ENCODE data around the gene BFSP1.

The BFSP1 gene

GRCh38 chr20:17556837-17557674, 25.9 kb upstream of the BFSP1 start:
- peak; percentile 30 for DNase-seq

- DNase-seq: no peak
These were observed 23.9 kb upstream of the BFSP1 start for GRCh38 chr20:17555106-17555505.

- no peak for DNase-seq
These were observed 18.0 kb upstream of the BFSP1 start for GRCh38 chr20:17549131-17549530.

GRCh38 chr20:17545127-17545526, 13.9 kb upstream of the BFSP1 start:
- DNase-seq: no peak

DNA sequence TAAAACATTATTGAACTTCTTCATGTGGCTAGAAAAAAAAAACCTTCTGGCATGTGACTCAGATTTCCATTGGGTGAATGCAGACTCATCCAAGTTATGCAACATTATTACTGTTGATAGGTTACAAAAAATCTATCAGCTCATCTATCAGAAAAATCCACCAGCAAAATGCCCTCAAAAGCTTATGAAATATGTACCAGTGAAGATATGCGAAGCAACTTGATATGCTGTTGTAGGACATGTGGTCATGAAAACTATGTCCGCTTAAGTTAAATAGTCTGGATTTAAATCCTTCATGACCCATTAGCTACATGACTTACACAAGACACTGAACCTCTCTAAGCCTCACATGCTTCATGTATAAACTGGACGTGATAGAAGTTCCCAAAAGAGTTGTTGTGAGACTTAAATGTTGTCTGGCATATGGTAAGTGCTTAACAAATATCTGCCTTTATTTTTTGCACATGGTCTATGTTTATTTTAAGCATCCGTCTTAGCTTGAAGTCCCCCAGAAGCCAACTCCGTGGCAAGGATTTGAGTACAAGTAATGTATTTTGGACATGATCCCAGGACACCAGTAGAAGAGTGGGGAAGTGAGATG, 12.5 kb upstream of the BFSP1 start:
- DNase-seq: no peak

DNA sequence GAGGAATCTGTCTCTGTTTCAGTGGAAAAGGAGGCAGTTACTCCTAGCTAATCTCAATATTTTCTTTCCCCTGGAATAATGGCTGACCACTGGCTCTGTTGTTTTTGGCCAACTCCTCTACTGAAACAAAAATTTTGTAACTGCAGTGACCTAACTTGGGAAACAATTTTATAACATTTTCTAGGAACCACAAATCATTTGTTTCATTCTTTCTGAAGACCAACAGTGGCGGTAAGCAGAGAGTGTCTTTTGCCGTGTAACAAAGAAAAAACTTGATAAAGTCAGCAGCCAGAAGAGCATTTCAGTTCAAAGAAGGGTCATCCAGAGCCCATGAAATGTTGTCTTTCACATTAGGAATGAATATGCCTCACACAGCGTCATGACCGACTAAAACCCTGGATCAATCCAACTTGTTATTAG, 11.8 kb upstream of the BFSP1 start:
- no peak for DNase-seq

DNA sequence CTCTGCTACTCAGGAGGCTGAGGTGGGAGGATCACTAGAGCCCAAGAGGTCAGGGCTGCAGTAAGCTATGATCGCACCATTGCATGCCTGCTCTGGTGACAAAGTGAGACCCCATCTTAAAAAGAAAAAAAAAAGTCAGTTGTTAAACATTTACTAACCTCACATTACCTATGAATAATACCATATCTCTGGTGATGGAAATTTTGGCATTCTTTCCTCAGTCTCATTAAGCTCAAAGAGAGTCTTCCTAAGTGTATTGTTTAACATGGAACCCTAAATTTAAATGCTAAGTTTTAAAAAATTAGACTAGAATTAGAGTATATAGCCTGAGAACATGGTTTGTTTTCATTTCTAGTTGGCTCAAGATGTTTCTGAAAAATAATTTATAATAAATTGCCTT, 11.3 kb upstream of the BFSP1 start:
- DNase-seq: no peak

DNA sequence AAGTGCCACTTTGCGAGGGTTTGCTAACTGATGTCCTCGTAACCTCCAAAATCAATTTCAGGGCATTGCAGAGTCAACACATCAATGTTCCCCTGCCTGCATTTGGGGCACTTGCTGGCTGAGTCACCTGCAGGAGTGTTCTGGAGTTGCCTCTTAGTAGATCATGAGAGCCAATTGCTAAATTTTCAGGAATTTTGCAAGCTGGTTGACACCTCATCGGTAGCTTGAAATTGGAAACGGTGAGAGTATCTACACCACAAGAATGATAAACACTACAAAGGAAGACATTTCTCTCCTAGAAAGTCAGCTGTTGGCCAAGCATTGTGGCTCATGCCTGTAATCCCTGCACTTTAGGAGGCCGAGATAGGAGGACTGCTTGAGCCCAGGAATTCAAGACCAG, 10.8 kb upstream of the BFSP1 start:
- no peak for DNase-seq

GRCh38 chr20:17541596-17541995, 10.4 kb upstream of the BFSP1 start:
- no peak for DNase-seq

- no peak for DNase-seq
These were observed 7.5 kb upstream of the BFSP1 start for GRCh38 chr20:17538517-17539170.

DNA sequence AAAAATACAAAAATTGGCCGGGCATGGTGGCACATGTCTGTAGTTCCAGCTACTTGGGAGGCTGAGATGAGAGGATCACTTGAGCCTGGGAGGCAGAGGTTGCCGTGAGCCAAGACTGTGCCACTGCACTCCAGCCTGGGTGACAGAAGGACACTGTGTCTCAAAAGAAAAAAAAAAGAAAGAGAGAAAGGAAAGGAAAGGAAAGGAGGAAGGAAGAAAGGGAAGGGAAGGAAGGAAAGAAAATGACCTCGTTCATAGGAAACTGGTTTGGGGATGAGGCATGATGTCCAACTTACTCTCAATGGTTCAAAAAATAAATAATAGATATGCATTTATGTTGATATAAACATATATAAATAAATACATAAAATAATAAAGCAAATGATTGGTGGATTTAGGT, 6.8 kb upstream of the BFSP1 start:
- DNase-seq: no peak

GRCh38 chr20:17536944-17537444, 5.8 kb upstream of the BFSP1 start:
- DNase-seq: peak; percentile 34

DNA sequence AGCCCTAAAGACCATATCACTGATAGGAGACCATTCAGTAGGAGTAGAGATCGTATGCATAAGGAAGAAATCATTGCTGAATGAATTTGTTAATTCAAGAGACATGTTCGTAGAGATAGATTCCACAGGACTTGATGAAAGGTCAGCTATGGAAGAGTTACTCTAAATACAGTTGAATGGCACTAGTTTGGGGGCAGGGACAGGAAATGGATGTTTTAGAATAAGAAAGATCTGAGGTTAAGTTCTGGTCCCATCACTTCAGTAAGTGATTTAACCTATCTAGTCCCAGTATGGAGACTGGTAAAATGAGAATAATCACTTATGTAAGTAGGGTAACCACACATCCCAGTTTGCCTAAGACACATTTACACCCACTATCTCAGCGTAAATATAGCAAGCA, 2.9 kb upstream of the BFSP1 start:
- DNase-seq: no peak

DNA sequence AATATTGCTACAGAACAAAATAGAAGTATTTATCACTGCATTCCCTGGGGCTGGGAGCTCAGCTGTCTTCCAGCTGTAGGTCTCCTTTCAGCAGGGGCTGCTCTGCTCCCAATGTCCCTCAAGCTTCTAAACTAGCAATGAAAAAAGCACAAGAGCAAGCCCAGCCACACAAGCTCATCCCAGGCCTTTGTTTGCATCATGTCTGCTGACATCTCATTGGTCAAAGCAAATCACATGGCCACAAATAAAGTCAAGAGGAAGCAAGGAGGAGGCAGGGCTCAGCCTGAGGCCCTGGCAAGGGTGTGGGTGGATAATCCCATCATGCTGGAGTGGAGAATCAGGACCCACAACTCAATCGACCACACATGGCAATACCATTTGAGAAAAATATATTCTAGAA, 2.2 kb upstream of the BFSP1 start:
- no peak for DNase-seq

DNA sequence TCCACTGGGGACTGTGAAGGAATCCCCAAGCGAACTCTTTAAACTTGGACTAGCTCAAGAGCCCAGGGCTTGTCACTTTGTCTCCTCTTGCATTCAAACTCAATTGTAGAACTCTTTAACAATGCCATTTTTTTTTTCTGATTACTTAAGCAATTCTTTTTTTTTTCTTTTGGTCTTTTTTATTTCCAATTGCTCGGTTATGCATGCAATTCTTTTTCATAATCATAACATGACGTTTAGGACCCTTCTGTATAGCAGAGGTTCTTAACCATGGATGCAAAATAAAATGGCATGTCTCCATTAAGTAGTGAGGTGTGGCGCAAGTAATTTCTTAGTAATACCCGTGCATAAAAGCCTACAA, 466 bp upstream of the BFSP1 start:
- DNase-seq: no peak

GRCh38 chr20:17530153-17530552, 1.0 kb downstream of the BFSP1 start:
- DNase-seq: no peak

DNA sequence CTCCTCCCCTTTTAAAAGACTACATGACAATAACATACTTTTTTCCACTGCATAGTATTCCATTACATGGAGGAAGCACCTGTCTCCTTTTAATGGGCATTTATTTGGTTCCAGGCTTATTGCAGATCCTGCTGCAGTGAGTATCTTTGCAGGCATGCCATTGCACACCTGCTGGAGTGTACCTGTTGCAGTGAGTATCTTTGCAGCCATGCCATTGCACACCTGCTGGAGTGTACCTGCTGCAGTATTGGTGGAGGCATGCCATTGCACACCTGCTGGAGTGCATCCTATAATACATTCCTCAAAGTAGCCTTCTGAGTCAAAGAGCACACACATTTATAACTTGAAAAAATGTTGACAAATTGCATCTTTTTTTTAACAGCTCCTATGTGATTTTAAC, 1.6 kb downstream of the BFSP1 start:
- no peak for DNase-seq

DNA sequence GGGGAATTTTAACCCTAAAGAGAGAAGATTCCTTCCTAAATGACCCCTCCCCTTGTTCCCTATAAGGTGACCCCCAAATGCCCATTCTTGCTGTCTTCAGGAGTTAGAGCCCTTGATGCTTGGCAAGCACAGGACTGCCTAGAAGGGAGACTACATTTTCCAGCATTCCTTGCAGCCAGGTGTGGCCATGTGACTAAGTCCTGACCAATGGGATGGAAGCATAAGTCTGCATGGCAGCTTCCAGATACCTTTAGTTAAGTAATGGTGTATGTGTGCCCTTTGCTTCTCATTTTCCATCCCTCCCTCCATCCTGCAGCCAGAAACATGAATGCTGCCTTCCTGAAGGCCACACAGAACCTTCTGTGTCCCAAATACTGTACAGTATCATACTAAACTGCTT, 5.5 kb downstream of the BFSP1 start:
- no peak for DNase-seq

- DNase-seq: no peak
These were observed 6.0 kb downstream of the BFSP1 start for GRCh38 chr20:17525132-17525531.

DNA sequence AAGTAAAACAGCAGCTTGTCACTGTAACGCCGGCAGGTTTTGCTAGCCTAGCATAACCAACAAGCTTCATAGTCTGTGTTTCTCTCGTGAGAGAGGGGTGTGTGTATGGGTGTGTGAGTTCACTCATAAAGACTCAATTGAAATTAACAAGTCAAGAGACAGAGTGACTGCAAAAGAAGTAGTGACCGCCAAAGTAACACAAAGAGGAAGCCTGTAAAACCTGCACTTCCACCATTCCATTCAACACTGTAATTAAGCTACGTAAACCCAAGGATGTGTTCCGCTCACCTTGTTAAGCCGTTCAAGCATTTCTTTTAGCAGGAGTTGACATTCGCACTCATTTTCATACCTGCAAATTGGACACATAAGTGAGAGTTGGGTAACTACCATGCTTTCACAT, 6.6 kb downstream of the BFSP1 start:
- DNase-seq: no peak

- DNase-seq: no peak
These were observed 7.9 kb downstream of the BFSP1 start for GRCh38 chr20:17523326-17523725.

DNA sequence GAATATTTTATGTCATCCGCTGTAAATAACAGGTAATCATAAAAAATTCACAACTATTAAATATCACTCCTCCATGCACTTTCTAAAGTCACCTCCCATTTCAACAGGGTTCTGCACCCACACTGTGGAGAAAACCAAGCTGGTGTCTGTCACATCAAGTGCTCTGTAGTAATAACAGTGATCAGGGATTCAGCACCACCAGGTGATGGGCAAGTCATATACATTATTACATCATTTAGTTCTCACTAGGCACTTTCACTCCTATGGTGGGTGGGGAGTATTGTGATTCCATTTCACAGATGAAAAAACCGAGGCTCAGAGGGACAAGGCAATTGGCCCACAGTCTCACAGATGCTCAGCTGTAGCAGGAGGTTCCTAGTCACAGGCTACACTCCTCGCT, 8.7 kb downstream of the BFSP1 start:
- no peak for DNase-seq

DNA sequence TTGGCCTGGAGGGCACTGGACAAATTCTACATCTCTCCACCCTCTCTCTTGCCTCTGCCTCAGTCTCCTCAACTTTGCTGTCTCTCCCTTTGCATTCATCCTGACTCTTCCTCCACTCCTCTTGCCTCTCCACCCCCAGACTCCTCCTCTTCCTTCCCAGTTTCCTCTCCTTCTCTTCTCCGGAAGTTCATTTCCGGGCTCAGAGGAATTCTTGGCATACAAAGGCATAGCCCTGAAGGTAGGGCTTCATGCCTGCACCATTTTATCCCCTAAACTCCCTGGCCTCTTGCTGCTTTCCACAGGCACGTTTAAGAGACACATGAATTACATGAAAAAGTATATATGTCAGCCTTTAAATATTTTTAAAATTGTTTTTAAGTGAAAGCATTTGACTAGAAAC, 10.6 kb downstream of the BFSP1 start:
- DNase-seq: no peak

GRCh38 chr20:17519606-17520285, 11.4 kb downstream of the BFSP1 start:
- no peak for DNase-seq
